HEK293 (cell line): ENCODE data around the gene CMYA5.

Experiments
- CTCF ChIA-PET: fragments of 350-600 bp; formaldehyde crosslinking; extraction: SDS; loops from one replicate; lab custom pipeline; 2021; ENCODE audit warnings: antibody characterized with exemption; lab: Yijun Ruan, JAX
- POLR2A ChIA-PET: fragments of 300-600 bp; formaldehyde crosslinking; extraction: SDS; loops from one replicate; lab custom pipeline; 2020; ENCODE audit warnings: antibody characterized with exemption, inconsistent platforms; lab: Yijun Ruan, JAX
- H3K27ac ChIP-seq: fragments of 200-500 bp; sonication (Bioruptor generic); 2 replicates; pipeline ENCODE4 v1.5.1; 2014; ENCODE audit warnings: low read depth, low read length, control low read depth, inconsistent platforms; ENCODE audit errors: extremely low read depth
- H3K36me3 ChIP-seq, 2 experiments: fragments of 200-500 bp in 1 of 2; sonication (Bioruptor generic) in 1 of 2; 1 replicate in 1 of 2; 2 replicates in 1 of 2; pipeline ENCODE4 v1.5.1; 2014 to 2017; ENCODE audit warnings: inconsistent platforms in 2 of 2, low read length in 2 of 2; ENCODE audit not compliant: control insufficient read depth in 2 of 2, insufficient read depth in 1 of 2
- H3K4me1 ChIP-seq: fragments of 200-500 bp; sonication (Bioruptor generic); 2 replicates; pipeline ENCODE4 v1.5.1; 2014; ENCODE audit warnings: mild to moderate bottlenecking, low read length, inconsistent platforms; ENCODE audit not compliant: control insufficient read depth, insufficient read depth
- H3K4me3 ChIP-seq: 2 replicates; pipeline ENCODE4 v1.5.1; 2011; ENCODE audit warnings: low read depth, mild to moderate bottlenecking, control low read depth, low read length, moderate library complexity
- H3K9me3 ChIP-seq: fragments of 200-500 bp; sonication (Bioruptor generic); 2 replicates; pipeline ENCODE4 v1.5.1; 2014; ENCODE audit warnings: low read depth, low read length, inconsistent platforms; ENCODE audit not compliant: control insufficient read depth, insufficient read depth
- FEZF1 ChIP-seq: fragments of 450-650 bp; formaldehyde crosslinking; IDR thresholded peaks from 2 replicates; pipeline ENCODE4 v1.5.1; 2016; ENCODE audit warnings: missing biosample characterization, missing genetic modification characterization
- GLIS2 ChIP-seq: fragments of 450-650 bp; formaldehyde crosslinking; IDR thresholded peaks from 2 replicates; pipeline ENCODE4 v1.5.1; 2016; ENCODE audit warnings: missing biosample characterization, missing genetic modification characterization
- KLF16 ChIP-seq: fragments of 450-650 bp; formaldehyde crosslinking; IDR thresholded peaks from 2 replicates; pipeline ENCODE4 v1.5.1; 2017; ENCODE audit warnings: missing biosample characterization, missing genetic modification characterization
- SALL2 ChIP-seq: fragments of 450-650 bp; formaldehyde crosslinking; IDR thresholded peaks from 2 replicates; pipeline ENCODE4 v1.5.0; 2017; ENCODE audit warnings: missing biosample characterization, mild to moderate bottlenecking, missing genetic modification characterization, borderline replicate concordance
- TRIM28 ChIP-seq: IDR thresholded peaks from 2 replicates; pipeline ENCODE4 v1.6.1; 2011; ENCODE audit warnings: low read length, control low read depth, borderline replicate concordance
- WT1 ChIP-seq: fragments of 450-650 bp; formaldehyde crosslinking; IDR thresholded peaks from 2 replicates; pipeline ENCODE4 v1.5.1; 2016; ENCODE audit warnings: missing biosample characterization, missing genetic modification characterization
- ZBTB21 ChIP-seq: fragments of 450-650 bp; formaldehyde crosslinking; IDR thresholded peaks from 2 replicates; pipeline ENCODE4 v1.5.1; 2017; ENCODE audit warnings: missing biosample characterization, missing genetic modification characterization
- ZNF132 ChIP-seq: fragments of 450-650 bp; formaldehyde crosslinking; IDR thresholded peaks from 2 replicates; pipeline ENCODE4 v1.5.1; 2017; ENCODE audit warnings: missing biosample characterization, missing genetic modification characterization, borderline replicate concordance
- ZNF248 ChIP-seq: fragments of 450-650 bp; formaldehyde crosslinking; IDR thresholded peaks from 2 replicates; pipeline ENCODE4 v1.5.1; 2017; ENCODE audit warnings: missing biosample characterization, missing genetic modification characterization
- ZNF274 ChIP-seq, 2 experiments: fragments of 200-500 bp in 1 of 2; fragments of 450-650 bp in 1 of 2; sonication (Bioruptor generic) in 1 of 2; formaldehyde crosslinking in 1 of 2; IDR thresholded peaks; 2 replicates each; pipeline versions ENCODE4 v1.5.1 to v1.6.1; 2014 to 2016; ENCODE audit warnings: borderline replicate concordance in 1 of 2, inconsistent platforms in 1 of 2, low read length in 1 of 2, missing biosample characterization in 1 of 2, missing genetic modification characterization in 1 of 2
- ZNF311 ChIP-seq: fragments of 450-650 bp; formaldehyde crosslinking; IDR thresholded peaks from 2 replicates; pipeline ENCODE4 v1.5.1; 2017; ENCODE audit warnings: missing biosample characterization, missing genetic modification characterization, borderline replicate concordance
- ZNF423 ChIP-seq: fragments of 450-650 bp; formaldehyde crosslinking; IDR thresholded peaks from 2 replicates; pipeline ENCODE4 v1.5.1; 2016; ENCODE audit warnings: missing biosample characterization, missing genetic modification characterization
- ZNF433 ChIP-seq: fragments of 450-650 bp; formaldehyde crosslinking; IDR thresholded peaks from 2 replicates; pipeline ENCODE4 v1.5.1; 2016; ENCODE audit warnings: missing biosample characterization, missing genetic modification characterization, low read depth
- ZNF600 ChIP-seq: fragments of 450-650 bp; formaldehyde crosslinking; IDR thresholded peaks from 2 replicates; pipeline ENCODE4 v1.5.1; 2016; ENCODE audit warnings: missing biosample characterization, missing genetic modification characterization
- ZNF658 ChIP-seq: fragments of 450-650 bp; formaldehyde crosslinking; IDR thresholded peaks from 2 replicates; pipeline ENCODE4; 2016; ENCODE audit warnings: missing biosample characterization, missing genetic modification characterization
- ZNF670 ChIP-seq: fragments of 450-650 bp; formaldehyde crosslinking; IDR thresholded peaks from 2 replicates; pipeline ENCODE4 v1.5.1; 2016; ENCODE audit warnings: missing biosample characterization, missing genetic modification characterization, low read depth
- ZNF791 ChIP-seq: fragments of 450-650 bp; formaldehyde crosslinking; IDR thresholded peaks from 2 replicates; pipeline ENCODE4 v1.5.1; 2016; ENCODE audit warnings: missing biosample characterization, missing genetic modification characterization
- ZSCAN4 ChIP-seq: fragments of 450-650 bp; formaldehyde crosslinking; IDR thresholded peaks from 2 replicates; pipeline ENCODE4 v1.5.1; 2017; ENCODE audit warnings: missing biosample characterization, missing genetic modification characterization
- TF ChIP-seq, protein P1 (sequence below): fragments of 450-650 bp; formaldehyde crosslinking; IDR thresholded peaks from 2 replicates; pipeline ENCODE4 v1.5.1; 2017; ENCODE audit warnings: missing biosample characterization, missing genetic modification characterization
- TF ChIP-seq, protein P2 (sequence below): fragments of 450-650 bp; formaldehyde crosslinking; IDR thresholded peaks from 2 replicates; pipeline ENCODE4 v1.5.1; 2016; ENCODE audit warnings: missing biosample characterization, missing genetic modification characterization, low read depth
- TF ChIP-seq, protein P3 (sequence below): fragments of 450-650 bp; formaldehyde crosslinking; IDR thresholded peaks from 2 replicates; pipeline ENCODE4 v1.5.1; 2016; ENCODE audit warnings: missing biosample characterization, missing genetic modification characterization, borderline replicate concordance

CMYA5 gene

GRCh38 chr5:79730564-79730963, 40.9 kb downstream of the CMYA5 start (continued):
- TF ChIP-seq, protein P1, sequence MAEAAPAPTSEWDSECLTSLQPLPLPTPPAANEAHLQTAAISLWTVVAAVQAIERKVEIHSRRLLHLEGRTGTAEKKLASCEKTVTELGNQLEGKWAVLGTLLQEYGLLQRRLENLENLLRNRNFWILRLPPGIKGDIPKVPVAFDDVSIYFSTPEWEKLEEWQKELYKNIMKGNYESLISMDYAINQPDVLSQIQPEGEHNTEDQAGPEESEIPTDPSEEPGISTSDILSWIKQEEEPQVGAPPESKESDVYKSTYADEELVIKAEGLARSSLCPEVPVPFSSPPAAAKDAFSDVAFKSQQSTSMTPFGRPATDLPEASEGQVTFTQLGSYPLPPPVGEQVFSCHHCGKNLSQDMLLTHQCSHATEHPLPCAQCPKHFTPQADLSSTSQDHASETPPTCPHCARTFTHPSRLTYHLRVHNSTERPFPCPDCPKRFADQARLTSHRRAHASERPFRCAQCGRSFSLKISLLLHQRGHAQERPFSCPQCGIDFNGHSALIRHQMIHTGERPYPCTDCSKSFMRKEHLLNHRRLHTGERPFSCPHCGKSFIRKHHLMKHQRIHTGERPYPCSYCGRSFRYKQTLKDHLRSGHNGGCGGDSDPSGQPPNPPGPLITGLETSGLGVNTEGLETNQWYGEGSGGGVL (tag by site-specific recombination): no peak
- no peak for TF ChIP-seq ZNF658 (tag by site-specific recombination)
- TF ChIP-seq, all 188 proteins: peak for 0

GRCh38 chr5:79731775-79732174, 42.1 kb downstream of the CMYA5 start:
- H3K4me1 ChIP-seq: no peaks in the 10 kb centered on the region
- CTCF ChIA-PET: no interaction called here
- TF ChIP-seq WT1 (tag by site-specific recombination): no peak
- TF ChIP-seq GLIS2 (tag by site-specific recombination): no peak
- no peak for TF ChIP-seq ZNF132
- TF ChIP-seq ZNF274 (IDR thresholded peaks at IDR 0.05; ENCODE audit: low read length): no peak
- TF ChIP-seq ZNF274 (tag by site-specific recombination; IDR thresholded peaks at IDR 0.05; ENCODE audit: borderline replicate concordance): no peak
- TF ChIP-seq ZNF248 (tag by site-specific recombination): no peak
- TF ChIP-seq, all 188 proteins: peak for 0
- POLR2A ChIA-PET: no interaction called here
- H3K27ac ChIP-seq: no peak overlapping the region
- no peaks in the 10 kb centered on the region for H3K9me3 ChIP-seq
- H3K36me3 ChIP-seq: no peaks in the 10 kb centered on the region
- H3K4me3 ChIP-seq: no peak overlapping the region

DNA sequence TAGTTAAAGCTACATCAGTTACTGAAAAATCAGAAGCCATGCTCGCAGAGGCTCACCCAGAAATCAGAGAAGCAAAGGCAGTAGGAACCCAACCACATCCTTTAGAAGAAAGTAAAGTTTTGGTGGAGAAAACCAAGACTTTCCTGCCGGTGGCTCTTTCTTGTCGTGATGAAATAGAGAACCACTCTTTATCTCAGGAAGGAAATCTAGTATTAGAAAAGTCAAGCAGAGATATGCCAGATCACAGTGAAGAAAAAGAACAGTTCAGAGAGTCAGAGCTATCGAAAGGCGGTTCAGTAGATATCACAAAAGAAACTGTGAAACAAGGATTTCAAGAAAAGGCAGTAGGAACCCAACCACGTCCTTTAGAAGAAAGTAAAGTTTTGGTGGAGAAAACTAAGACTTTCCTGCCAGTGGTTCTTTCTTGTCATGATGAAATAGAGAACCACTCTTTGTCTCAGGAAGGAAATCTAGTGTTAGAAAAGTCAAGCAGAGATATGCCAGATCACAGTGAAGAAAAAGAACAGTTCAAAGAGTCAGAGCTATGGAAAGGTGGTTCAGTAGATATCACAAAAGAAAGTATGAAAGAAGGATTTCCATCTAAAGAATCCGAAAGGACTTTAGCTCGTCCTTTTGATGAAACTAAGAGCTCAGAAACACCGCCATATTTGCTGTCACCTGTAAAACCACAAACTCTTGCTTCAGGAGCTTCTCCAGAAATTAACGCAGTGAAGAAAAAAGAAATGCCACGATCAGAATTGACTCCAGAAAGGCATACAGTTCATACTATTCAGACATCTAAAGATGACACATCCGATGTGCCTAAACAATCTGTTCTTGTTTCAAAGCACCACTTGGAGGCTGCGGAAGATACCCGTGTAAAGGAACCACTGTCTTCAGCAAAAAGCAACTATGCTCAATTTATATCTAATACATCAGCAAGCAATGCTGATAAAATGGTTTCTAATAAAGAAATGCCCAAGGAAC, 47.2 kb downstream of the CMYA5 start:
- H3K4me3 ChIP-seq: no peak overlapping the region
- ChIA-PET POLR2A (no interaction called here), CTCF (no interaction called here)
- H3K4me1 ChIP-seq: no peaks in the 10 kb centered on the region
- TF ChIP-seq ZNF791 (tag by site-specific recombination) (no peak), ZNF600 (no peak), SALL2 (no peak), ZNF433 (tag by site-specific recombination) (no peak), FEZF1 (tag by site-specific recombination) (no peak), ZNF311 (tag by site-specific recombination) (no peak), KLF16 (tag by site-specific recombination) (no peak), ZBTB21 (no peak)
- no peaks in the 10 kb centered on the region for H3K9me3 ChIP-seq
- no peaks in the 10 kb centered on the region for H3K36me3 ChIP-seq
- H3K27ac ChIP-seq: no peak overlapping the region

DNA sequence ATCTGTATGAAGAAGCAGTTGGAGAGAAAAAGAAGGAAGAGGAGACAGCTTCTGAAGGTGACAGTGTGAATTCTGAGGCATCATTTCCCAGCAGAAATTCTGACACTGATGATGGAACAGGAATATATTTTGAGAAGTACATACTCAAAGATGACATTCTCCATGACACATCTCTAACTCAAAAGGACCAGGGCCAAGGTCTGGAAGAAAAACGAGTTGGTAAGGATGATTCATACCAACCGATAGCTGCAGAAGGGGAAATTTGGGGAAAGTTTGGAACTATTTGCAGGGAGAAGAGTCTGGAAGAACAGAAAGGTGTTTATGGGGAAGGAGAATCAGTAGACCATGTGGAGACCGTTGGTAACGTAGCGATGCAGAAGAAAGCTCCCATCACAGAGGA, 48.7 kb downstream of the CMYA5 start:
- POLR2A ChIA-PET: no interaction called here
- H3K4me3 ChIP-seq: no peak overlapping the region
- no peak overlapping the region for H3K27ac ChIP-seq
- H3K4me1 ChIP-seq: no peaks in the 10 kb centered on the region
- no peaks in the 10 kb centered on the region for H3K36me3 ChIP-seq
- CTCF ChIA-PET: no interaction called here
- no peaks in the 10 kb centered on the region for H3K9me3 ChIP-seq
- TF ChIP-seq TRIM28: no peak
- TF ChIP-seq, protein P2, sequence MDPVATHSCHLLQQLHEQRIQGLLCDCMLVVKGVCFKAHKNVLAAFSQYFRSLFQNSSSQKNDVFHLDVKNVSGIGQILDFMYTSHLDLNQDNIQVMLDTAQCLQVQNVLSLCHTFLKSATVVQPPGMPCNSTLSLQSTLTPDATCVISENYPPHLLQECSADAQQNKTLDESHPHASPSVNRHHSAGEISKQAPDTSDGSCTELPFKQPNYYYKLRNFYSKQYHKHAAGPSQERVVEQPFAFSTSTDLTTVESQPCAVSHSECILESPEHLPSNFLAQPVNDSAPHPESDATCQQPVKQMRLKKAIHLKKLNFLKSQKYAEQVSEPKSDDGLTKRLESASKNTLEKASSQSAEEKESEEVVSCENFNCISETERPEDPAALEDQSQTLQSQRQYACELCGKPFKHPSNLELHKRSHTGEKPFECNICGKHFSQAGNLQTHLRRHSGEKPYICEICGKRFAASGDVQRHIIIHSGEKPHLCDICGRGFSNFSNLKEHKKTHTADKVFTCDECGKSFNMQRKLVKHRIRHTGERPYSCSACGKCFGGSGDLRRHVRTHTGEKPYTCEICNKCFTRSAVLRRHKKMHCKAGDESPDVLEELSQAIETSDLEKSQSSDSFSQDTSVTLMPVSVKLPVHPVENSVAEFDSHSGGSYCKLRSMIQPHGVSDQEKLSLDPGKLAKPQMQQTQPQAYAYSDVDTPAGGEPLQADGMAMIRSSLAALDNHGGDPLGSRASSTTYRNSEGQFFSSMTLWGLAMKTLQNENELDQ (tag by site-specific recombination): no peak
- no peak for TF ChIP-seq ZNF423 (tag by site-specific recombination)
- no peak for TF ChIP-seq ZSCAN4
- TF ChIP-seq, protein P3, sequence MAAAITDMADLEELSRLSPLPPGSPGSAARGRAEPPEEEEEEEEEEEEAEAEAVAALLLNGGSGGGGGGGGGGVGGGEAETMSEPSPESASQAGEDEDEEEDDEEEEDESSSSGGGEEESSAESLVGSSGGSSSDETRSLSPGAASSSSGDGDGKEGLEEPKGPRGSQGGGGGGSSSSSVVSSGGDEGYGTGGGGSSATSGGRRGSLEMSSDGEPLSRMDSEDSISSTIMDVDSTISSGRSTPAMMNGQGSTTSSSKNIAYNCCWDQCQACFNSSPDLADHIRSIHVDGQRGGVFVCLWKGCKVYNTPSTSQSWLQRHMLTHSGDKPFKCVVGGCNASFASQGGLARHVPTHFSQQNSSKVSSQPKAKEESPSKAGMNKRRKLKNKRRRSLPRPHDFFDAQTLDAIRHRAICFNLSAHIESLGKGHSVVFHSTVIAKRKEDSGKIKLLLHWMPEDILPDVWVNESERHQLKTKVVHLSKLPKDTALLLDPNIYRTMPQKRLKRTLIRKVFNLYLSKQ (tag by site-specific recombination): no peak
- no peak for TF ChIP-seq ZNF670 (tag by site-specific recombination)
